DLD1 (cell line): ENCODE results near the gene PLEKHN1.
"Not testable (repeated sequence)": the region's sequence is repeated elsewhere in the genome, so short reads cannot be mapped to it uniquely, and the experiment has no call there.

Experiments
- in situ Hi-C: cut with HindIII; loops from 2 replicates; pipeline ENCODE4 v1.10.0; 2017; ENCODE audit warnings: low sequenced_read_pairs

Gene PLEKHN1

GRCh38 chr1:1005774-1006304 is 39.6 kb downstream of the PLEKHN1 start:
- in situ Hi-C loops, result no loop called here

- in situ Hi-C loops, result no loop called here
Observed at GRCh38 chr1:1006305-1007159, 40.2 kb downstream of the PLEKHN1 start.

DNA sequence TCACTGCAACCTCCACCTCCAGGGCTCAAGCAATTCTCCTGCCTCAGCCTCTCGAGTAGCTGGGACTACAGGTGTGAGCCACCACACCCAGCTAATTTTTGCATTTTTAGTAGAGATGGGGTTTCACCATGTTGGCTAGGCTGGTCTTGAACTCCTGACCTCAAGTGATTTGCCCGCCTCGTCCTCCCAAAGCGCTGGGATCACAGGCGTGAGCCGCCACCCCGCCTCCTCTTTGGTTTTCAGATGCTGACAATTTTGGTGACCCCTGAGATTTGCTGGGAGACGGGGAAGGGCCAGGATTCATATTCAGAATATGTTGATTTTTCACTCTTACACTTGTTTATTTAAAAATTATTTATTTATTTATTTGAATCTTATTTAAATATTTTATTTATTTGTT is 43.8 kb downstream of the PLEKHN1 start:
- in situ Hi-C loops, result not testable (repeated sequence)

DNA sequence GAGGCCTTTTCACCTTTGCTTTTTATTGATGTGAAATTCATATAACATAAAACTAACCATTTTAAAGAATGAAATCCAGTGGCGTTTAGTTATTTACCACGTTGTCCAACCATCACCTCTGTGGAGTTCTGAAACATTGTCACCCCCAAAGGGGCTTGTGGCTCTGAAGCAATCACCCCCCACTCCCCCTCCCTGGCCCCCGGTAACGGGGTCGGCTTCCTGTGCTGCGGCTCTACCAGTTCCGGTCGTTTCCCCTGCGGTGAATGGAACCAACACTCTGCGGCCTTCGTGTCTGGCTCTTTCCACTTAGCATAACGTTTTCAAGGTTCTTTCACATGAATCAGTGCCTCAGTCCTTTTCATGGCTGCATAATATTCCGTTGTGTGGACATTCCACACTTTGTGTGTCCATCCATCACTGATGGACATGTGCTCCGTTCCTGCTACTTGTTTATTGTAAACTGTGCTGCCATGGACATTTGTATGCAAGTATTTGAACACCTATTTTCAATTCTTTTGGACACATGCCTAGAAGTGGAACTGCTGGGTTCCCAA is 45.2 kb downstream of the PLEKHN1 start:
- in situ Hi-C loops, result no loop called here

GRCh38 chr1:1012736-1013104 is 46.4 kb downstream of the PLEKHN1 start:
- in situ Hi-C loops, result not testable (repeated sequence)

- in situ Hi-C loops, result no loop called here
Observed at GRCh38 chr1:1013105-1013921, 47.0 kb downstream of the PLEKHN1 start, which contains the start of gene ISG15. Gene ISG15, plus strand, starts transcription at chr1:1013497. Its CDS starts 77 bp downstream, at chr1:1013574.

DNA sequence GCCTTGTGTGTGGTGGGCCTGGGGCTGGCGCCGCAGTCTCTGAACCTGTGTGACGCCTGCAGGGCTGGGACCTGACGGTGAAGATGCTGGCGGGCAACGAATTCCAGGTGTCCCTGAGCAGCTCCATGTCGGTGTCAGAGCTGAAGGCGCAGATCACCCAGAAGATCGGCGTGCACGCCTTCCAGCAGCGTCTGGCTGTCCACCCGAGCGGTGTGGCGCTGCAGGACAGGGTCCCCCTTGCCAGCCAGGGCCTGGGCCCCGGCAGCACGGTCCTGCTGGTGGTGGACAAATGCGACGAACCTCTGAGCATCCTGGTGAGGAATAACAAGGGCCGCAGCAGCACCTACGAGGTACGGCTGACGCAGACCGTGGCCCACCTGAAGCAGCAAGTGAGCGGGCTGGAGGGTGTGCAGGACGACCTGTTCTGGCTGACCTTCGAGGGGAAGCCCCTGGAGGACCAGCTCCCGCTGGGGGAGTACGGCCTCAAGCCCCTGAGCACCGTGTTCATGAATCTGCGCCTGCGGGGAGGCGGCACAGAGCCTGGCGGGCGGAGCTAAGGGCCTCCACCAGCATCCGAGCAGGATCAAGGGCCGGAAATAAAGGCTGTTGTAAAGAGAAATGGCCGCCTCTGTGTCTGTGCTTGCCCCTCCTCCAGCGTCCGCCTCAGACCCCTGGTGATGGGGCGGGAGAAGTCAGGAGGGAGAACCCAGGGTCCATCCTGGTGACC is 47.8 kb downstream of the PLEKHN1 start:
- in situ Hi-C loops, result no loop called here

- in situ Hi-C loops, result no loop called here
Observed at GRCh38 chr1:1014799-1015681, 48.8 kb downstream of the PLEKHN1 start.

GRCh38 chr1:1017397-1018320 is 51.4 kb downstream of the PLEKHN1 start:
- in situ Hi-C loops, result not testable (repeated sequence)

DNA sequence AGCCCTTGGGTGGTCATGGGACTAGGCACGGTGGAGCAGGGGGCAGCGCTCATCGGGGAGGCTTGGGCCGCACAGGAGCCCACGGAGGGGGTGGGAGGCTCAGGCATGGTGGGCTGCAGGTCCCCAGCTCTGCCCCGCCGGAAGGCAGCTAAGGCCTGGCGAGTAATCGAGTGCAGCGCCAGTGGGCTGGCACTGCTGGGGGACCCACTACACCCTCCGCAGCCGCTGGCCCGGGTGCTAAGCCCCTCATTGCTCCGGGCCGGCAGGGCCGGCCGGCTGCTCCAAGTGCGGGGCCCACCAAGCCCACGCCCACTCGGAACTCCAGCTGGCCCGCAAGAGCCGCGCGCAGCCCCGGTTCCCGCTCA is 52.0 kb downstream of the PLEKHN1 start:
- in situ Hi-C loops, result not testable (repeated sequence)

DNA sequence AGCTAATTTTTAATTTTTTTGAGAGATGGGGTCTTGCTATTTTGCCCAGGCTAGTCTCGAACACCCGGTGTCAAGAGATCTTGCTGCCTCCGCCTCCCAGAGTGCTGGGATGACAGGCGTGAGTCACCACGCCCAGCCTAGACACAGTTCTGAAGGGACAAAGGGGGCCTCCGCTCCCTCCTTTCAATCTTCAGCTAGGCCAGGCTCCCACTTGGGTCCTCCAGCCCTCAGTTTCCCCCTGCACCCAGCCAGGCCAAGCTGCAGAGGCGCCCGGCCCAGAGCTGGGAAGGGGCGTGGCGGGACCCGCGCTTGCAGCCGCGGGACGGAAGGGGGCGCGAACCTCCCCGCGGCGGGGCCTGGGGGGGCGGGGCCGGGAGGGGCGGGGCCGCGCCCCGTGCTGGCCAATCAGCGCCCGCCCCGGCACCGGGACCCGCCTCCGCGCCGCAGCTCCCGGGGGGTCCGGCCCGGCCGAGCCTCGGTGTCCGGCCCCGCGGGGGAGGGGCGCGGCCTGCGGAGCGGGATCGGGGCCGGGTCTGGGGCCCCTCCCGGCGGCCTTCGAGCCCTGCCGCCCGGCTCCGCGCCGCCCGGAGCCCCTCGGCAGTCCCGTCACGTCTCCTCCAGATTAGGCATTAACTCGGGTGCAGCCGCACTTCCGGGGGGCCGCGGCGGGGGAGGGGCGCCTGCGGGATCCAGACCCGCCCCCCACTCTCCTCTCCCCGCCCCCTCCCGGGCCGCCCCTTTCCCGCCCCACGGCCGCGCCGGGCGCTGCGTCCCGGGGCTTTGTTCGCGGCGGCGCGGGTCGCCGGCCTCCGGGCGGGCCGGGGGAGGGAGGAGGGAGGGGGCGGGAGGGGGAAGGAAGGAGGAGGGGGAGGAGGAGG is 53.1 kb downstream of the PLEKHN1 start:
- in situ Hi-C loops, result no loop called here

- in situ Hi-C loops, result no loop called here
Observed at GRCh38 chr1:1020000-1020404, 53.7 kb downstream of the PLEKHN1 start, which contains the start of gene AGRN. Gene AGRN, plus strand, starts transcription at chr1:1020120. Its CDS starts 53 bp downstream, at chr1:1020173.

- in situ Hi-C loops, result no loop called here
Observed at GRCh38 chr1:1020415-1021009, 54.2 kb downstream of the PLEKHN1 start.

DNA sequence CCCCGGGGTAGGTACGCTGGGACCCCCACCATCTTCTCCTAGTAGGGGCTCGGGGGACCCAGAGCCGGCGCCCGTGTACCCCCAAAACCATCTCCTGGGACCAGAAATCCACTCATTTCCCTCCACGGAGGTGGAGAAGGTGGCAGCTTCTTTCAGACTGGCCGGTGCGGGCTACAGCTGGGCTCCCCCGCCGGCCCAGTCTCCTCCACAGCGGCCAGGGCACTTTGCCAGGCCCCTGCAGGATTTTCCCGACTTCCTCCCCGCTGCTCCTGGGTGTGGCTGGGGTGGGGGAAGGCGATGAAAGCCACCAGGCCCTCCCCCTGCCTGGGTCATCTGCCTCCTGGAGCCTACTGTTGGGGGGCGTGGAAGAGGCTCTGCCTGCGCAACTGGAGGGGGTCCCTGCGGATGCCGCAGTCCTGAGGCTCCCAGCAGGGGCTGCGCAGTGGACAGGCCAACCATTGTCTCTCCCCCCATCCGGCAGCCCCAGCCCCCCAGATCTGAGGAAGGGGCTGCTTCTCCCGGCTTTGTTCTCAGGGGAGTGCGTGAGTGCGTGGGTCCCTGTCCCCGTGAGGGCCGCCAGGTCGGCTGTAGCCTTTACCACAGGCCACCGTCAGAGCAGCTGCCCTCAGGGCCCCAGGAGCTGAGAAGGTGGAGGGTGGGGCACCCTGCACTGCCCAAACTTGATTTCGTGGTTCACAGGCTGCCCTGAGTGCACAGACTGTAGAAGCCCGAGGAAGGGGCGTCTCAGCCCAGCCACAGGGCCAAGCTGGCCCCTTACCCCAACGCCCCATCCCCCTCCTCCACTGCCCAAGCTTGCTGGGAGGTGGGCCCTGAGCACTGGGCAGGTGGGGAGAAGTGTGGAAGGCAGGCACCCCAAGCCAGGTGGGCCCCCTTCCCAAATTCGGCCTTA is 55.0 kb downstream of the PLEKHN1 start:
- in situ Hi-C loops, result no loop called here

- in situ Hi-C loops, result no loop called here
Observed at GRCh38 chr1:1021920-1022259, 55.6 kb downstream of the PLEKHN1 start.

DNA sequence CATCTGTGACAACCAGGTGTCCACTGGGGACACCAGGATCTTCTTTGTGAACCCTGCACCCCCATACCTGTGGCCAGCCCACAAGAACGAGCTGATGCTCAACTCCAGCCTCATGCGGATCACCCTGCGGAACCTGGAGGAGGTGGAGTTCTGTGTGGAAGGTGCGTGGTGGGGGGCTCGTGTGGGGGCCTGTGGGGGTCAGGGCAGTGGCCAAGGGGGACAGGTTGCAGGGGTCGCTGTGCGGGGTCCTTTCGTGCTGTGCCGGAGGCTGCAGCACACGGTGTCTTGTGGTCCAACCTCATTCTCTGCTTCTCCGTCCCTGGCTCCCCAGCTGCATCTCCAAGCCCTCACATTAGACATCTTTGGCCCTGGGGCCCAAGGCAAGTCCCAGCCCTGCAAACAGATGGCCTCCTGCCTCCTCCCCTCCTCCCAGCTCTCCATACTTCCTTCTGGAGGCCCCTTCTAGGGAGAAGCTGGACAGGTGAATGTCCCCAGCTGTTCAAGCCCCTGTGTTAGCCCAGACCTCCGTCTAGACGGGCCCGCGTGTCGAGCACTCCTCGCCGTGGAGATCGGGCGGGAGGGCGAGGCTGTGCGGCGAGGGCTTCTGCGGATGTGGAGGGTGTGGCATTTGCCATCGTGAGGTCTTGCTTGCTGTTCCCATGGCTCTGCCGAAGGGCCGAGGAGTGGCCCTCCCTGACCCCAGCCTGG is 56.2 kb downstream of the PLEKHN1 start:
- in situ Hi-C loops, result no loop called here
